OCI-LY7 (cell line): ENCODE measurements around the gene CDC42BPG. TPM values are rescaled to one million over a fixed set of nuclear protein-coding genes. Genes with fewer than 3 reads are reported as not detected.

Source experiments
- BruUV-seq: library from RNA; stranded (reverse); fragments of 400-500 nt; replicated peaks from 2 replicates; lab custom pipeline; 2021; lab: Mats Ljungman, UMichigan
- CTCF ChIA-PET: fragments of 300-600 bp; sonication (Branson Sonifier 250); formaldehyde crosslinking; loops from one replicate; lab custom pipeline; 2022; ENCODE audit warnings: antibody characterized with exemption; ENCODE audit not compliant: unreplicated experiment; lab: Charles Lee
- POLR2A ChIA-PET: fragments of 300-600 bp; sonication (Branson Sonifier 250); formaldehyde crosslinking; loops from one replicate; lab custom pipeline; 2022; ENCODE audit warnings: antibody characterized with exemption; lab: Charles Lee
- DNase-seq: peaks from one replicate; pipeline ENCODE4 v3.0.0-alpha.2; 2015; ENCODE audit warnings: low spot score
- H2AFZ ChIP-seq: fragments of 200-600 bp; sonication (generic), shearing (Covaris generic); 2 replicates; pipeline ENCODE4 v1.6.1; 2014; ENCODE audit warnings: mild to moderate bottlenecking, antibody characterized with exemption, low read length, moderate library complexity
- H3K27ac ChIP-seq: fragments of 200-600 bp; sonication (generic); 2 replicates; pipeline ENCODE4 v1.5.1; 2014; ENCODE audit warnings: mixed run types, low read depth, mild to moderate bottlenecking, moderate library complexity, low read length, inconsistent platforms; ENCODE audit not compliant: poor library complexity, severe bottlenecking
- H3K36me3 ChIP-seq: fragments of 200-600 bp; sonication (generic); 2 replicates; pipeline ENCODE4 v1.6.1; 2014; ENCODE audit warnings: mild to moderate bottlenecking, antibody characterized with exemption, low read length, moderate library complexity, mixed read lengths; ENCODE audit not compliant: insufficient read depth
- H3K4me1 ChIP-seq: fragments of 200-600 bp; sonication (generic); 2 replicates; pipeline ENCODE4 v1.5.1; 2014; ENCODE audit warnings: mild to moderate bottlenecking, low read length; ENCODE audit not compliant: insufficient read depth, poor library complexity, severe bottlenecking
- H3K4me2 ChIP-seq: fragments of 200-600 bp; sonication (generic); 2 replicates; pipeline ENCODE4 v1.6.1; 2014; ENCODE audit warnings: mild to moderate bottlenecking, low read length
- H3K4me3 ChIP-seq: fragments of 200-600 bp; sonication (generic); 2 replicates; pipeline ENCODE4 v1.5.1; 2014; ENCODE audit warnings: mild to moderate bottlenecking, low read depth, low read length; ENCODE audit not compliant: poor library complexity, severe bottlenecking
- H3K79me2 ChIP-seq: fragments of 200-600 bp; sonication (generic); 2 replicates; pipeline ENCODE4 v1.6.1; 2016; ENCODE audit warnings: low read depth, mild to moderate bottlenecking, low read length, moderate library complexity, mixed read lengths; ENCODE audit not compliant: insufficient read depth
- H3K9me2 ChIP-seq: fragments of 200-600 bp; sonication (generic); 2 replicates; pipeline ENCODE4 v1.6.1; 2016; ENCODE audit warnings: mild to moderate bottlenecking, low read length, mixed read lengths; ENCODE audit not compliant: insufficient read depth
- H3K9me3 ChIP-seq: fragments of 200-600 bp; sonication (generic); 2 replicates; pipeline ENCODE4 v1.6.1; 2014; ENCODE audit warnings: mild to moderate bottlenecking, mixed run types, low read length, mixed read lengths
- H4K20me1 ChIP-seq: fragments of 200-600 bp; sonication (generic); 2 replicates; pipeline ENCODE4 v1.6.1; 2014; ENCODE audit warnings: mild to moderate bottlenecking, antibody characterized with exemption, low read length, moderate library complexity, mixed read lengths; ENCODE audit not compliant: insufficient read depth
- EZH2phosphoT487 ChIP-seq: fragments of 200-600 bp; sonication (generic); IDR thresholded peaks from 2 replicates; pipeline ENCODE4 v1.6.1; 2018; ENCODE audit warnings: low read depth, borderline replicate concordance, mild to moderate bottlenecking, mixed run types, antibody characterized with exemption, low read length, moderate library complexity, mixed read lengths
- intact Hi-C: fragments of 100-400 bp; cut with micrococcal nuclease; formaldehyde crosslinking; loops from one replicate; pipeline ENCODE4 v1.10.0; 2022; ENCODE audit not compliant: unreplicated experiment
- total RNA-seq, 2 experiments: library from RNA; depleted of rRNA in 1 of 2; stranded (reverse); fragments of >200 nt in 1 of 2; shearing (Covaris generic) in 1 of 2; gene quantifications; 2 replicates each; pipeline ENCODE4 v1.2.3, GENCODE V29; 2014 to 2022
- TF ChIP-seq, protein P1 (sequence below): fragments of 200-600 bp; sonication (generic); conservative IDR thresholded peaks from 2 replicates; pipeline ENCODE4 v1.5.1; 2014; ENCODE audit warnings: mild to moderate bottlenecking, antibody characterized with exemption, low read length, moderate library complexity, mixed read lengths

CDC42BPG gene
- total RNA-seq, 2 experiments from 2014 or later, result 3.5 to 4.9 TPM

DNA sequence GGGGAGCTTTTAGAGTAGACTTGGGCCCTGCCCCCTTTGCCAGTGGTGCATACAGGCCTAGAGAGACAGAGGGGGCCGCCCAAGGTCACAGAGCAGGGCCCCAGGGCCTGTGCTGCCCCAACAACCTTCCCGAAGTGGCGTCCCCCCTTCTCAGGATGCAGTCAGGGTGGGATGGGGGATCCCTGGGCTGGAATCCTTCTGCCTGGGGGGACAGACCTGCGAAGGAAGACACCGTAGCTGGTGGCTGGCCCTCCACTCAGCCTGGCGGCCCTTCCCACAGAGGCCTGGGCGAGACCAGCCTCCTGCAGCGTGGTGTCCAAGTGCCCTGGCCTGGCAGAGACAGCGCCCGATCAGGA, 48.4 kb upstream of the CDC42BPG start:
- intact Hi-C loops, result loop anchor here (5.0 kb wide), 1 partner anchor 106 kb away; no protein-coding TSS in a partner anchor
- Histone ChIP-seq H3K4me1 (peaks cover 18% of the 10 kb centered on the region), H3K27ac (no peak overlapping the region), H3K4me3 (no peak overlapping the region), H3K9me2 (no peaks in the 10 kb centered on the region), H3K9me3 (no peaks in the 10 kb centered on the region), H2AFZ (no peak overlapping the region), H3K36me3 (peaks cover 3% of the 10 kb centered on the region; the same call in 1 of the 2 replicates), H3K4me2 (no peak overlapping the region), H3K79me2 (no peaks in the 10 kb centered on the region), H4K20me1 (no peaks in the 10 kb centered on the region)
- ChIA-PET CTCF (interaction anchor here (1.3 to 2.9 kb wide), 2 partner anchors 9 to 45 kb away, joined by 4 to 9 read pairs; no protein-coding TSS in a partner anchor), POLR2A (interaction anchor here (2.0 kb wide), 1 partner anchor 44 kb away, joined by 4 read pairs; no protein-coding TSS in a partner anchor)
- TF ChIP-seq EZH2phosphoT487, result no peak
- TF ChIP-seq, protein P1, sequence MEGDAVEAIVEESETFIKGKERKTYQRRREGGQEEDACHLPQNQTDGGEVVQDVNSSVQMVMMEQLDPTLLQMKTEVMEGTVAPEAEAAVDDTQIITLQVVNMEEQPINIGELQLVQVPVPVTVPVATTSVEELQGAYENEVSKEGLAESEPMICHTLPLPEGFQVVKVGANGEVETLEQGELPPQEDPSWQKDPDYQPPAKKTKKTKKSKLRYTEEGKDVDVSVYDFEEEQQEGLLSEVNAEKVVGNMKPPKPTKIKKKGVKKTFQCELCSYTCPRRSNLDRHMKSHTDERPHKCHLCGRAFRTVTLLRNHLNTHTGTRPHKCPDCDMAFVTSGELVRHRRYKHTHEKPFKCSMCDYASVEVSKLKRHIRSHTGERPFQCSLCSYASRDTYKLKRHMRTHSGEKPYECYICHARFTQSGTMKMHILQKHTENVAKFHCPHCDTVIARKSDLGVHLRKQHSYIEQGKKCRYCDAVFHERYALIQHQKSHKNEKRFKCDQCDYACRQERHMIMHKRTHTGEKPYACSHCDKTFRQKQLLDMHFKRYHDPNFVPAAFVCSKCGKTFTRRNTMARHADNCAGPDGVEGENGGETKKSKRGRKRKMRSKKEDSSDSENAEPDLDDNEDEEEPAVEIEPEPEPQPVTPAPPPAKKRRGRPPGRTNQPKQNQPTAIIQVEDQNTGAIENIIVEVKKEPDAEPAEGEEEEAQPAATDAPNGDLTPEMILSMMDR, result no peak
- no TSS peak for BruUV-seq
- DNase-seq, result no peak

DNA sequence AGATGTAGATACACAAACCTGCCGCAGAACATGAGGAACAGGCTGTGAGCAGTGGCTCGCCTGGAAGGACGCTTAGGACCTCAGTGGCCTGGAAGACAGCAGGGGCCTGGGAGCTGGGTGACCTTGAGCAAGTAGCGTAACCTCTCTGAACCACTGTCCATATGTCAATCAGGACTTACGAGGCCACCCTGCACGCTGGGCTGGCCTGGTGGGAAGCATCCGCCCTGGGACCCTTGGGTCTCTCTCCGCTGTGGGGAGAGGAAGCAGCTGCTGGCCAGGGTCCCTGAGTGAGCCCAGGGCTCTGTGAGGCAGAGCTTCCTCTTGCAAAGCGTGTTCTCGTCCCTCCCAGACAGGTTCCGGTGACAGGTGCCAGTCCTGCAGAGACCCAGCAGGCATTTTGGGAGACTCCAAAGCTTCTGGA, 48.0 kb upstream of the CDC42BPG start:
- CTCF ChIA-PET, result interaction anchor here (1.3 to 2.9 kb wide), 2 partner anchors 9 to 44 kb away, joined by 4 to 9 read pairs; no protein-coding TSS in a partner anchor
- DNase-seq, result no peak
- Histone ChIP-seq H3K36me3 (no peaks in the 10 kb centered on the region; the same call in 1 of the 2 replicates), H4K20me1 (no peaks in the 10 kb centered on the region), H3K9me2 (no peaks in the 10 kb centered on the region), H3K4me1 (peaks cover 22% of the 10 kb centered on the region), H2AFZ (no peak overlapping the region), H3K4me2 (no peak overlapping the region), H3K4me3 (no peak overlapping the region), H3K27ac (no peak overlapping the region), H3K9me3 (no peaks in the 10 kb centered on the region), H3K79me2 (no peaks in the 10 kb centered on the region)
- intact Hi-C loops, result loop anchor here (5.0 kb wide), 1 partner anchor 105 kb away; no protein-coding TSS in a partner anchor
- POLR2A ChIA-PET, result interaction anchor here (2.0 kb wide), 1 partner anchor 44 kb away, joined by 4 read pairs; no protein-coding TSS in a partner anchor
- TF ChIP-seq EZH2phosphoT487, result no peak
- TF ChIP-seq, protein P1, result no peak
- BruUV-seq, result no TSS peak

DNA sequence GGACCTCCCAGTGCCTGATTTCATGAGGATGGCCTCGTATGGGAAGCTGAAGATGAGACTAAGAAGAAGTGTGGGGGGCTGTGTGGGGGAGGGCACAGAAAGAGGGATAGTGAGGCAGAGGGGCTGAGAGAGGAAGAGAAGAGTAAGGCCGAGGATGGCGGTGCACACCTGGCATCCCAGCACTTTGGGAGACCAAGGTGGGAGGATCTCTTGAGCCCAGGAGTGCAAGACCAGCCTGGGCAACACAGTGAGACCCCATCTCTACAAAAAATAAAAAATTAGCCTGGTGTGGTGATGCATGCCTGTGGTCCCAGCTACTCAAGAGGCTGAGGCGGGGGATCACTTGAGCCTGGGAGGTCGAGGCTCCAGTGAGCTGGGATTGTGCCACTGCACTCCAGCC, 47.4 kb upstream of the CDC42BPG start:
- H3K27ac ChIP-seq, result no peak overlapping the region
- H2AFZ ChIP-seq, result no peak overlapping the region
- no peaks in the 10 kb centered on the region for H4K20me1 ChIP-seq
- POLR2A ChIA-PET, result interaction anchor here (2.0 kb wide), 1 partner anchor 43 kb away, joined by 4 read pairs; no protein-coding TSS in a partner anchor
- intact Hi-C loops, result loop anchor here (5.0 kb wide), 1 partner anchor 105 kb away; no protein-coding TSS in a partner anchor
- peaks cover 27% of the 10 kb centered on the region for H3K4me1 ChIP-seq
- H3K9me2 ChIP-seq, result no peaks in the 10 kb centered on the region
- H3K4me2 ChIP-seq, result no peak overlapping the region
- no peak for DNase-seq
- no TSS peak for BruUV-seq
- CTCF ChIA-PET, result interaction anchor here (1.3 to 2.9 kb wide), 2 partner anchors 8 to 44 kb away, joined by 4 to 9 read pairs; no protein-coding TSS in a partner anchor
- no peaks in the 10 kb centered on the region for H3K79me2 ChIP-seq
- no peaks in the 10 kb centered on the region; the same call in 1 of the 2 replicates for H3K36me3 ChIP-seq
- H3K4me3 ChIP-seq, result no peak overlapping the region
- TF ChIP-seq EZH2phosphoT487, result no peak
- TF ChIP-seq, protein P1, result no peak
- no peaks in the 10 kb centered on the region for H3K9me3 ChIP-seq
